IMR-90 (cell line): ENCODE data around the gene PCGF3. TPM values are rescaled to one million over a fixed set of nuclear protein-coding genes. Genes with fewer than 3 reads are reported as not detected.

Source experiments
- ATAC-seq: fragments of 200-7000 bp; cut with Tn5 transposase; 2 replicates; pipeline ENCODE4 v1.9.1; 2020; ENCODE audit warnings: low read depth, mild to moderate bottlenecking, moderate library complexity
- BruUV-seq: library from RNA; stranded (reverse); fragments of 400-500 nt; replicated peaks from 2 replicates; lab custom pipeline; 2021; lab: Mats Ljungman, UMichigan
- CTCF ChIA-PET: fragments of 300-600 bp; formaldehyde crosslinking; extraction: SDS; loops from one replicate; lab custom pipeline; 2021; ENCODE audit warnings: antibody characterized with exemption; lab: Yijun Ruan, JAX
- POLR2A ChIA-PET: fragments of 300-600 bp; sonication (Branson Sonifier 250); formaldehyde crosslinking; loops from one replicate; lab custom pipeline; 2022; ENCODE audit warnings: antibody characterized with exemption; ENCODE audit not compliant: unreplicated experiment; lab: Charles Lee
- DNase-seq: peaks from one replicate; pipeline ENCODE4 v3.0.0; 2013
- H2AFZ ChIP-seq: replicated peaks from 2 replicates; pipeline ENCODE3; 2013; ENCODE audit warnings: low read length, mild to moderate bottlenecking; ENCODE audit not compliant: poor library complexity
- H2AK5ac ChIP-seq: 2 replicates; pipeline ENCODE4 v1.6.1; 2013; ENCODE audit warnings: low read depth, low read length, inconsistent platforms
- H2AK9ac ChIP-seq: replicated peaks from 2 replicates; pipeline ENCODE3; 2013; ENCODE audit warnings: mild to moderate bottlenecking, low read depth, low read length, moderate library complexity; ENCODE audit not compliant: poor library complexity
- H2BK120ac ChIP-seq: 2 replicates; pipeline ENCODE4 v1.6.1; 2013; ENCODE audit warnings: low read depth, low read length, inconsistent platforms
- H2BK15ac ChIP-seq: 3 replicates; pipeline ENCODE4 v1.6.1; 2013; ENCODE audit warnings: low read depth, low read length, inconsistent platforms
- H2BK20ac ChIP-seq: 2 replicates; pipeline ENCODE4 v1.6.1; 2013; ENCODE audit warnings: low read depth, mild to moderate bottlenecking, inconsistent platforms, low read length, moderate library complexity
- H2BK5ac ChIP-seq: 2 replicates; pipeline ENCODE4 v1.6.1; 2013; ENCODE audit warnings: mild to moderate bottlenecking, low read depth, low read length, inconsistent platforms; ENCODE audit not compliant: poor library complexity, severe bottlenecking
- H3K14ac ChIP-seq: replicated peaks from 2 replicates; pipeline ENCODE4 v1.6.1; 2013; ENCODE audit warnings: low read depth, low read length, inconsistent platforms
- H3K18ac ChIP-seq: 2 replicates; pipeline ENCODE4 v1.6.1; 2013; ENCODE audit warnings: low read depth, low read length, control low read depth
- H3K23ac ChIP-seq: 2 replicates; pipeline ENCODE4 v1.6.1; 2013; ENCODE audit warnings: low read depth, low read length, inconsistent platforms
- H3K27ac ChIP-seq: 2 replicates; pipeline ENCODE4 v1.5.1; 2013; ENCODE audit warnings: mild to moderate bottlenecking, control low read depth, low read length; ENCODE audit not compliant: insufficient read depth
- H3K27me3 ChIP-seq: 2 replicates; pipeline ENCODE4 v1.6.1; 2013; ENCODE audit warnings: low read length; ENCODE audit not compliant: control insufficient read depth, insufficient read depth
- H3K36me3 ChIP-seq: 2 replicates; pipeline ENCODE4 v1.6.1; 2013; ENCODE audit warnings: low read length, mixed read lengths; ENCODE audit not compliant: control insufficient read depth, insufficient read depth
- H3K4ac ChIP-seq: 2 replicates; pipeline ENCODE4 v1.6.1; 2013; ENCODE audit warnings: low read depth, low read length, inconsistent platforms
- H3K4me1 ChIP-seq: 2 replicates; pipeline ENCODE4 v1.6.1; 2013; ENCODE audit warnings: low read length, mixed read lengths; ENCODE audit not compliant: control insufficient read depth, insufficient read depth
- H3K4me2 ChIP-seq: 2 replicates; pipeline ENCODE4 v1.6.1; 2013; ENCODE audit warnings: low read depth, mild to moderate bottlenecking, control low read depth, low read length, moderate library complexity
- H3K4me3 ChIP-seq: 2 replicates; pipeline ENCODE4 v1.5.1; 2013; ENCODE audit warnings: low read depth, mild to moderate bottlenecking, control low read depth, low read length, moderate library complexity; ENCODE audit not compliant: insufficient read depth
- H3K56ac ChIP-seq: 2 replicates; pipeline ENCODE4 v1.6.1; 2013; ENCODE audit warnings: low read length, inconsistent platforms; ENCODE audit not compliant: insufficient read depth; ENCODE audit errors: extremely low read depth
- H3K79me1 ChIP-seq, 2 experiments: 2 replicates each; pipeline ENCODE4 v1.6.1; 2013; ENCODE audit warnings: low read length in 2 of 2, inconsistent platforms in 1 of 2, low read depth in 1 of 2
- H3K9ac ChIP-seq: 2 replicates; pipeline ENCODE4 v1.6.1; 2013; ENCODE audit warnings: low read depth, low read length, control low read depth
- H3K9me1 ChIP-seq: 2 replicates; pipeline ENCODE4 v1.6.1; 2013; ENCODE audit warnings: low read length, inconsistent platforms; ENCODE audit not compliant: insufficient read depth
- H3K9me3 ChIP-seq: 2 replicates; pipeline ENCODE4 v1.6.1; 2013; ENCODE audit warnings: low read length; ENCODE audit not compliant: control insufficient read depth, insufficient read depth
- H4K20me1 ChIP-seq: 2 replicates; pipeline ENCODE4 v1.6.1; 2013; ENCODE audit warnings: low read length, inconsistent platforms; ENCODE audit not compliant: insufficient read depth
- H4K5ac ChIP-seq: 2 replicates; pipeline ENCODE4 v1.6.1; 2013; ENCODE audit warnings: mild to moderate bottlenecking, low read depth, low read length, control low read depth
- H4K8ac ChIP-seq, 2 experiments: 2 replicates each; pipeline ENCODE4 v1.6.1; 2013; ENCODE audit warnings: low read depth in 2 of 2, low read length in 2 of 2, control low read depth in 1 of 2, inconsistent platforms in 1 of 2
- H4K91ac ChIP-seq: 2 replicates; pipeline ENCODE4 v1.6.1; 2013; ENCODE audit warnings: low read depth, low read length, inconsistent platforms; ENCODE audit not compliant: insufficient read depth
- CEBPB ChIP-seq: IDR thresholded peaks from 2 replicates; pipeline ENCODE4 v1.6.1; 2012; ENCODE audit warnings: low read depth, low read length, improper control_type of control experiment
- CHD1 ChIP-seq: IDR thresholded peaks from 2 replicates; pipeline ENCODE4 v1.6.1; 2012; ENCODE audit warnings: low read depth, low read length, improper control_type of control experiment
- FOS ChIP-seq: fragments of 150-350 bp; IDR thresholded peaks from 2 replicates; pipeline ENCODE4 v1.6.1; 2016; ENCODE audit warnings: low read depth, low read length
- MAZ ChIP-seq: IDR thresholded peaks from 2 replicates; pipeline ENCODE4 v1.6.1; 2012; ENCODE audit warnings: low read depth, mild to moderate bottlenecking, low read length, improper control_type of control experiment, moderate library complexity, borderline replicate concordance
- MXI1 ChIP-seq: IDR thresholded peaks from 2 replicates; pipeline ENCODE4 v1.6.1; 2012; ENCODE audit warnings: low read depth, mild to moderate bottlenecking, low read length, moderate library complexity, borderline replicate concordance
- NFE2L2 ChIP-seq: fragments of 150-350 bp; IDR thresholded peaks from 2 replicates; pipeline ENCODE4 v1.6.1; 2016; ENCODE audit warnings: low read depth, mild to moderate bottlenecking, low read length
- POLR2A ChIP-seq: IDR thresholded peaks from 2 replicates; pipeline ENCODE4 v1.6.1; 2012; ENCODE audit warnings: mild to moderate bottlenecking, low read depth, low read length
- RFX5 ChIP-seq: IDR thresholded peaks from 2 replicates; pipeline ENCODE4 v1.8.0; 2012; ENCODE audit warnings: low read depth, mild to moderate bottlenecking, low read length, moderate library complexity
- SMC3 ChIP-seq: fragments of 150-350 bp; IDR thresholded peaks from 2 replicates; pipeline ENCODE4 v1.6.1; 2016; ENCODE audit warnings: low read depth, mild to moderate bottlenecking, antibody characterized with exemption, low read length, moderate library complexity
- USF2 ChIP-seq: fragments of 150-350 bp; IDR thresholded peaks from 2 replicates; pipeline ENCODE4 v1.6.1; 2017; ENCODE audit warnings: mild to moderate bottlenecking, antibody characterized with exemption, low read length, low read depth
- WGBS, 2 experiments: methylation state at CpG; one replicate each; pipeline versions ENCODE4 v1.1.5 to v1.1.7; 2013; ENCODE audit warnings: missing lambda C conversion rate in 2 of 2; ENCODE audit not compliant: insufficient read length in 1 of 2; ENCODE audit errors: extremely low coverage in 2 of 2; 5-methylcytosine and 5-hydroxymethylcytosine counted together
- dilution Hi-C: fragments of 300-500 bp; cut with HindIII; formaldehyde crosslinking; loops from one replicate; pipeline ENCODE4 v1.14.3; 2018; ENCODE audit warnings: low sequenced_read_pairs; ENCODE audit not compliant: unreplicated experiment
- in situ Hi-C: fragments of 300-500 bp; cut with MboI; formaldehyde crosslinking; loops from 3 replicates; pipeline ENCODE4 v1.14.3; 2019; ENCODE audit warnings: low sequenced_read_pairs, inconsistent platforms, mixed read lengths
- intact Hi-C: fragments of 100-400 bp; cut with micrococcal nuclease; formaldehyde crosslinking; loops from 2 replicates; pipeline ENCODE4 v1.10.0; 2022
- polyA plus RNA-seq, 3 experiments: library from polyadenylated mRNA; depleted of rRNA; stranded (reverse); fragments of >200 nt; gene quantifications; 2 replicates each; pipeline ENCODE4 v1.2.3, GENCODE V29; 2012; ENCODE audit warnings: low replicate concordance in 1 of 3
- total RNA-seq: library from RNA; depleted of rRNA; stranded (reverse); fragments of >200 nt; gene quantifications from 2 replicates; pipeline ENCODE4 v1.2.3, GENCODE V29; 2012

The PCGF3 gene
- total and polyA plus RNA-seq, 2 of the 4 experiments (the other 2 are of a cell fraction): 40.0 to 55.3 TPM

- H3K9me3 ChIP-seq: no peaks in the 10 kb centered on the region
- dilution Hi-C loops: no loop called here
These were observed 21.9 kb downstream of the PCGF3 start for GRCh38 chr4:727576-727975.

More at GRCh38 chr4:727576-727975, 21.9 kb downstream of the PCGF3 start:
- H3K36me3 ChIP-seq: peaks cover 22% of the 10 kb centered on the region; the same call in 1 of the 2 replicates
- in situ Hi-C loops (no loop called here), intact Hi-C loops (no loop called here)
- no peak overlapping the region for H3K4me3 ChIP-seq
- POLR2A ChIA-PET: no interaction called here
- H3K79me1 ChIP-seq: peaks cover 13 to 53% of the 10 kb centered on the region in 2 experiments
- peaks cover 9% of the 10 kb centered on the region for H3K9me1 ChIP-seq
- H3K56ac ChIP-seq: no peak overlapping the region
- no peak overlapping the region for H4K5ac ChIP-seq
- no peaks in the 10 kb centered on the region for H3K27me3 ChIP-seq
- H3K4ac ChIP-seq: no peak overlapping the region
- H3K14ac ChIP-seq: no peak overlapping the region
- H3K4me2 ChIP-seq: no peak overlapping the region
- H4K8ac ChIP-seq: no peak overlapping the region
- peaks cover 72% of the 10 kb centered on the region for H4K20me1 ChIP-seq
- ATAC-seq (no peak), DNase-seq (no peak)
- BruUV-seq: no TSS peak
- 0 out of 2 replicates have a peak overlapping the region, but pooled peaks have one; percentile 8 for H3K23ac ChIP-seq
- H2BK120ac ChIP-seq: no peak overlapping the region
- H2AK5ac ChIP-seq: no peak overlapping the region
- 100% methylated on average over 1 of the region's 6 CpGs; no CpG with 5 or more reads in 1 of the 2 experiments for WGBS, 2 experiments
- H2BK5ac ChIP-seq: no peak overlapping the region
- H2BK15ac ChIP-seq: no peak overlapping the region
- H2AFZ ChIP-seq: no peak overlapping the region
- no peak overlapping the region for H2AK9ac ChIP-seq
- no peak overlapping the region for H3K9ac ChIP-seq
- no peak overlapping the region for H2BK20ac ChIP-seq
- no peak for TF ChIP-seq POLR2A
- TF ChIP-seq FOS: no peak
- TF ChIP-seq MXI1: no peak
- TF ChIP-seq USF2: no peak
- no peak for TF ChIP-seq CEBPB
- TF ChIP-seq NFE2L2: no peak
- no peak for TF ChIP-seq RFX5
- no peak for TF ChIP-seq SMC3
- TF ChIP-seq CHD1: no peak
- no peak for TF ChIP-seq MAZ
- CTCF ChIA-PET: no interaction called here
- H3K18ac ChIP-seq: no peak overlapping the region
- no peak overlapping the region for H4K91ac ChIP-seq
- H3K27ac ChIP-seq: no peak overlapping the region
- peaks cover 12% of the 10 kb centered on the region for H3K4me1 ChIP-seq
